PC-3 (cell line): ENCODE data around the gene PDF. TPM values are rescaled to one million over a fixed set of nuclear protein-coding genes. Genes with fewer than 3 reads are reported as not detected.

Experiments used
- ATAC-seq: fragments of 200-7000 bp; cut with Tn5 transposase; 2 replicates; pipeline ENCODE4 v1.9.1; 2020; ENCODE audit warnings: mild to moderate bottlenecking, moderate library complexity
- Bru-seq: library from RNA; stranded (reverse); fragments of 400-500 nt; gene quantifications from one replicate; lab custom pipeline; 2021; lab: Mats Ljungman, UMichigan
- BruChase-seq, 2 experiments: library from RNA; stranded (reverse); fragments of 400-500 nt; gene quantifications; one replicate each; lab custom pipeline; 2021; lab: Mats Ljungman, UMichigan
- BruUV-seq: library from RNA; stranded (reverse); fragments of 400-500 nt; replicated peaks from 2 replicates; lab custom pipeline; 2021; lab: Mats Ljungman, UMichigan
- CTCF ChIA-PET: fragments of 300-600 bp; sonication (Branson Sonifier 250); formaldehyde crosslinking; loops from one replicate; lab custom pipeline; 2022; ENCODE audit warnings: antibody characterized with exemption; lab: Charles Lee
- POLR2A ChIA-PET: fragments of 300-600 bp; sonication (Branson Sonifier 250); formaldehyde crosslinking; loops from one replicate; lab custom pipeline; 2022; ENCODE audit warnings: antibody characterized with exemption; ENCODE audit not compliant: unreplicated experiment; lab: Charles Lee
- DNase-seq: peaks from one replicate; pipeline ENCODE4 v3.0.0-alpha.2; 2015
- H2AFZ ChIP-seq: fragments of 300-600 bp; sonication (generic); 2 replicates; pipeline ENCODE4 v1.6.0; 2016; ENCODE audit warnings: antibody characterized with exemption, low read length
- H3F3A ChIP-seq: fragments of 300-600 bp; sonication (generic); one replicate; pipeline ENCODE4 v1.6.0; 2017; ENCODE audit warnings: antibody characterized with exemption, low read length, control low read depth, mild to moderate bottlenecking; ENCODE audit not compliant: unreplicated experiment
- H3K27ac ChIP-seq: fragments of 300-600 bp; sonication (generic); 2 replicates; pipeline ENCODE4 v1.5.1; 2016; ENCODE audit warnings: mild to moderate bottlenecking, low read length
- H3K27me3 ChIP-seq: fragments of 300-600 bp; sonication (generic); 2 replicates; pipeline ENCODE4 v1.6.1; 2016; ENCODE audit warnings: low read length, mixed read lengths
- H3K36me3 ChIP-seq: fragments of 300-600 bp; sonication (generic); 2 replicates; pipeline ENCODE4 v1.6.1; 2016; ENCODE audit warnings: low read depth, mixed run types, low read length, mixed read lengths
- H3K4me1 ChIP-seq: fragments of 300-600 bp; sonication (generic); 2 replicates; pipeline ENCODE4 v1.5.1; 2016; ENCODE audit warnings: low read length; ENCODE audit not compliant: insufficient read depth
- H3K4me2 ChIP-seq: fragments of 300-600 bp; sonication (generic); 2 replicates; pipeline ENCODE4 v1.6.0; 2016; ENCODE audit warnings: low read length
- H3K4me3 ChIP-seq: fragments of 300-600 bp; sonication (generic); 2 replicates; pipeline ENCODE4 v1.5.1; 2016; ENCODE audit warnings: mild to moderate bottlenecking, low read length, mixed read lengths
- H3K79me2 ChIP-seq: fragments of 300-600 bp; sonication (generic); 2 replicates; pipeline ENCODE4 v1.6.1; 2017; ENCODE audit warnings: low read length, mixed read lengths
- H3K9ac ChIP-seq: fragments of 300-600 bp; sonication (generic); 2 replicates; pipeline ENCODE4 v1.6.0; 2016; ENCODE audit warnings: mild to moderate bottlenecking, low read length
- H3K9me2 ChIP-seq: fragments of 300-600 bp; sonication (generic); replicated peaks from 2 replicates; pipeline ENCODE4 v1.6.1; 2016; ENCODE audit warnings: mixed run types, low read length, mixed read lengths
- H3K9me3 ChIP-seq: fragments of 300-600 bp; sonication (generic); 2 replicates; pipeline ENCODE4 v1.6.1; 2016; ENCODE audit warnings: low read length, mixed read lengths
- H4K20me1 ChIP-seq: fragments of 300-600 bp; sonication (generic); 2 replicates; pipeline ENCODE4 v1.6.1; 2016; ENCODE audit warnings: low read length, mixed read lengths
- EZH2 ChIP-seq: fragments of 300-600 bp; sonication (generic); IDR thresholded peaks from one replicate; pipeline ENCODE4 v1.6.1; 2017; ENCODE audit warnings: antibody characterized with exemption, mild to moderate bottlenecking, low read length; ENCODE audit not compliant: unreplicated experiment
- EZH2phosphoT487 ChIP-seq: fragments of 300-600 bp; sonication (generic); IDR thresholded peaks from 2 replicates; pipeline ENCODE4 v1.6.1; 2018; ENCODE audit warnings: mild to moderate bottlenecking, antibody characterized with exemption, low read length, borderline replicate concordance
- intact Hi-C: fragments of 100-400 bp; cut with micrococcal nuclease; formaldehyde crosslinking; loops from 2 replicates; pipeline ENCODE4 v1.9.0; 2023
- long read RNA-seq: library from polyadenylated mRNA; unstranded; transcript quantifications from one replicate; pipeline ENCODE4 v2.0.0, GENCODE V29; 2021; ENCODE audit not compliant: unreplicated experiment
- total RNA-seq: library from RNA; depleted of rRNA; stranded (reverse); fragments of >200 nt; gene quantifications from 2 replicates; pipeline ENCODE4 v1.2.3, GENCODE V29; 2014; rRNA removed
- TF ChIP-seq, protein P1 (sequence below): fragments of 300-600 bp; sonication (generic); conservative IDR thresholded peaks from 2 replicates; pipeline ENCODE4 v1.5.1; 2017; ENCODE audit warnings: antibody characterized with exemption, low read depth, mild to moderate bottlenecking, low read length

PDF gene, protein sequence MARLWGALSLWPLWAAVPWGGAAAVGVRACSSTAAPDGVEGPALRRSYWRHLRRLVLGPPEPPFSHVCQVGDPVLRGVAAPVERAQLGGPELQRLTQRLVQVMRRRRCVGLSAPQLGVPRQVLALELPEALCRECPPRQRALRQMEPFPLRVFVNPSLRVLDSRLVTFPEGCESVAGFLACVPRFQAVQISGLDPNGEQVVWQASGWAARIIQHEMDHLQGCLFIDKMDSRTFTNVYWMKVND
- 30.6 and 45.0 TPM in 2 replicates for total RNA-seq
- Bru-seq, nascent RNA, result percentile 39 among the genes with signal in this experiment
- BruChase-seq, experiment 1, labeled RNA remaining after a 6-hour chase, result percentile 20 among the genes with signal in this experiment
- percentile 71 among the genes with signal in this experiment for BruChase-seq, experiment 2, labeled RNA remaining after a 2-hour chase
- long read RNA-seq, transcript PDF-201 (2 exons, 1,158 nt), result major isoform, 25 of 25 reads
- long read RNA-seq, partial matches to known transcripts, result 0 of 25 reads
- long read RNA-seq, other reads (novel, unspliced or antisense), result 0 of 25 reads

- H3K9ac ChIP-seq, result peak within 1 kb of the TSS; percentile 86
- no peaks in the 10 kb centered on the region for H3K27me3 ChIP-seq
- H3K9me3 ChIP-seq, result no peaks in the 10 kb centered on the region
- peak within 1 kb of the TSS; percentile 80 for H3K4me3 ChIP-seq
- no TSS peak for BruUV-seq
- H2AFZ ChIP-seq, result peak within 1 kb of the TSS; percentile 66
- ATAC-seq, result peak; percentile 85
- TF ChIP-seq EZH2 (no peak), EZH2phosphoT487 (no peak)
- TF ChIP-seq, protein P1, sequence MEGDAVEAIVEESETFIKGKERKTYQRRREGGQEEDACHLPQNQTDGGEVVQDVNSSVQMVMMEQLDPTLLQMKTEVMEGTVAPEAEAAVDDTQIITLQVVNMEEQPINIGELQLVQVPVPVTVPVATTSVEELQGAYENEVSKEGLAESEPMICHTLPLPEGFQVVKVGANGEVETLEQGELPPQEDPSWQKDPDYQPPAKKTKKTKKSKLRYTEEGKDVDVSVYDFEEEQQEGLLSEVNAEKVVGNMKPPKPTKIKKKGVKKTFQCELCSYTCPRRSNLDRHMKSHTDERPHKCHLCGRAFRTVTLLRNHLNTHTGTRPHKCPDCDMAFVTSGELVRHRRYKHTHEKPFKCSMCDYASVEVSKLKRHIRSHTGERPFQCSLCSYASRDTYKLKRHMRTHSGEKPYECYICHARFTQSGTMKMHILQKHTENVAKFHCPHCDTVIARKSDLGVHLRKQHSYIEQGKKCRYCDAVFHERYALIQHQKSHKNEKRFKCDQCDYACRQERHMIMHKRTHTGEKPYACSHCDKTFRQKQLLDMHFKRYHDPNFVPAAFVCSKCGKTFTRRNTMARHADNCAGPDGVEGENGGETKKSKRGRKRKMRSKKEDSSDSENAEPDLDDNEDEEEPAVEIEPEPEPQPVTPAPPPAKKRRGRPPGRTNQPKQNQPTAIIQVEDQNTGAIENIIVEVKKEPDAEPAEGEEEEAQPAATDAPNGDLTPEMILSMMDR, result no peak
- peaks cover 26% of the 10 kb centered on the region for H3K36me3 ChIP-seq
- POLR2A ChIA-PET, result interaction anchor here (0.6 kb wide), 1 partner anchor 1050 kb away, joined by 7 read pairs; no protein-coding TSS in a partner anchor
- no peaks in the 10 kb centered on the region for H3K9me2 ChIP-seq
- H4K20me1 ChIP-seq, result peaks cover 10% of the 10 kb centered on the region
- H3K4me1 ChIP-seq, result peaks cover 21% of the 10 kb centered on the region
- CTCF ChIA-PET, result no interaction called here
- no peaks in the 10 kb centered on the region for H3F3A ChIP-seq
- intact Hi-C loops, result no loop called here
- peaks cover 45% of the 10 kb centered on the region for H3K79me2 ChIP-seq
- peak within 1 kb of the TSS; percentile 69 for H3K27ac ChIP-seq
- peak within 1 kb of the TSS; percentile 96 for H3K4me2 ChIP-seq
- peak; percentile 90 for DNase-seq
Measured at GRCh38 chr16:69330286-69331109, at the start of gene PDF. Gene PDF, minus strand, starts transcription at chr16:69330588. Its CDS starts 18 bp downstream, at chr16:69330570.

DNA sequence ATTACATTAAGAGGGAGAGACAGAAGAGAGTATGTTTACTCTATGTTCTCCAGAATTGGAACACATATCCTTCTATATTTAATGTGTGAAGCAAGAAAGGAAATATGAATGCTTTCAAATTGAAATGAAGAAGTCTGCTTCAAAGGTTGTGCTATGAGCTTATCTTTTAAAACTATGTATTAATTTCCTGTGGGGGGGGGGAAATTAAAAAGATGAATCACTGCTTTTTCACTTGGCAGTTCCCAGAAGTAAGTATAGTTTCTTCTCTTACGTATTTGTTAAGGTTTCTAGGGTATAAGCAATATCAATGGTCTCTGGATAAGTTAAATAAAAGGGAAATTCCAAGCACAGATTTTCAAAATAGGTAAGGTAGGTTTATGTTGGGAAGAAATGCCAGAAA is 48.4 kb upstream of the PDF start:
- Histone ChIP-seq H3K36me3 (peaks cover 33% of the 10 kb centered on the region), H3K4me2 (no peak overlapping the region), H3K27ac (no peak overlapping the region), H2AFZ (no peak overlapping the region), H3F3A (no peaks in the 10 kb centered on the region), H3K4me3 (no peak overlapping the region), H3K4me1 (no peaks in the 10 kb centered on the region), H3K9me2 (no peaks in the 10 kb centered on the region), H4K20me1 (no peaks in the 10 kb centered on the region), H3K9me3 (no peaks in the 10 kb centered on the region), H3K27me3 (no peaks in the 10 kb centered on the region), H3K9ac (no peak overlapping the region), H3K79me2 (peaks cover 28% of the 10 kb centered on the region)
- intact Hi-C loops, result no loop called here
- ChIA-PET CTCF (no interaction called here), POLR2A (interaction anchor here (0.6 kb wide), 1 partner anchor 281 kb away, joined by 13 read pairs; no protein-coding TSS in a partner anchor)
- ATAC-seq, result no peak
- no peak for DNase-seq
- TF ChIP-seq, protein P1, result no peak
- TF ChIP-seq EZH2phosphoT487, result no peak
- no peak for TF ChIP-seq EZH2
- BruUV-seq, result no TSS peak
